HEK293 (cell line): ENCODE results near the gene CPNE9.

Source experiments
- CTCF ChIA-PET: fragments of 350-600 bp; formaldehyde crosslinking; extraction: SDS; loops from one replicate; lab custom pipeline; 2021; ENCODE audit warnings: antibody characterized with exemption; lab: Yijun Ruan, JAX
- POLR2A ChIA-PET: fragments of 300-600 bp; formaldehyde crosslinking; extraction: SDS; loops from one replicate; lab custom pipeline; 2020; ENCODE audit warnings: antibody characterized with exemption, inconsistent platforms; lab: Yijun Ruan, JAX
- H3K27ac ChIP-seq: fragments of 200-500 bp; sonication (Bioruptor generic); 2 replicates; pipeline ENCODE4 v1.5.1; 2014; ENCODE audit warnings: low read depth, low read length, control low read depth, inconsistent platforms; ENCODE audit errors: extremely low read depth
- H3K36me3 ChIP-seq, 2 experiments: fragments of 200-500 bp in 1 of 2; sonication (Bioruptor generic) in 1 of 2; 1 replicate in 1 of 2; 2 replicates in 1 of 2; pipeline ENCODE4 v1.5.1; 2014 to 2017; ENCODE audit warnings: inconsistent platforms in 2 of 2, low read length in 2 of 2; ENCODE audit not compliant: control insufficient read depth in 2 of 2, insufficient read depth in 1 of 2
- H3K4me1 ChIP-seq: fragments of 200-500 bp; sonication (Bioruptor generic); 2 replicates; pipeline ENCODE4 v1.5.1; 2014; ENCODE audit warnings: mild to moderate bottlenecking, low read length, inconsistent platforms; ENCODE audit not compliant: control insufficient read depth, insufficient read depth
- H3K4me3 ChIP-seq: 2 replicates; pipeline ENCODE4 v1.5.1; 2011; ENCODE audit warnings: low read depth, mild to moderate bottlenecking, control low read depth, low read length, moderate library complexity
- H3K9me3 ChIP-seq: fragments of 200-500 bp; sonication (Bioruptor generic); 2 replicates; pipeline ENCODE4 v1.5.1; 2014; ENCODE audit warnings: low read depth, low read length, inconsistent platforms; ENCODE audit not compliant: control insufficient read depth, insufficient read depth
- HOXC10 ChIP-seq: sonication (generic); formaldehyde crosslinking; IDR thresholded peaks from 2 replicates; pipeline ENCODE4 v1.8.1; 2023; ENCODE audit warnings: mild to moderate bottlenecking, missing genetic modification reagents
- HOXD13 ChIP-seq: sonication (generic); formaldehyde crosslinking; IDR thresholded peaks from 2 replicates; pipeline ENCODE4 v1.8.0; 2022; ENCODE audit warnings: missing genetic modification reagents, borderline replicate concordance
- PRDM4 ChIP-seq: fragments of 450-650 bp; formaldehyde crosslinking; IDR thresholded peaks from 2 replicates; pipeline ENCODE4 v1.5.1; 2017; ENCODE audit warnings: missing biosample characterization, missing genetic modification characterization
- SCRT2 ChIP-seq: fragments of 450-650 bp; formaldehyde crosslinking; IDR thresholded peaks from 2 replicates; pipeline ENCODE4 v1.5.1; 2016; ENCODE audit warnings: missing biosample characterization, missing genetic modification characterization
- SP2 ChIP-seq: fragments of 450-650 bp; formaldehyde crosslinking; IDR thresholded peaks from 2 replicates; pipeline ENCODE4 v1.5.1; 2016; ENCODE audit warnings: missing biosample characterization, missing genetic modification characterization
- TRIM28 ChIP-seq: IDR thresholded peaks from 2 replicates; pipeline ENCODE4 v1.6.1; 2011; ENCODE audit warnings: low read length, control low read depth, borderline replicate concordance
- WT1 ChIP-seq: fragments of 450-650 bp; formaldehyde crosslinking; IDR thresholded peaks from 2 replicates; pipeline ENCODE4 v1.5.1; 2016; ENCODE audit warnings: missing biosample characterization, missing genetic modification characterization
- ZBTB48 ChIP-seq: fragments of 450-650 bp; formaldehyde crosslinking; IDR thresholded peaks from 2 replicates; pipeline ENCODE4 v1.5.1; 2016; ENCODE audit warnings: missing biosample characterization, missing genetic modification characterization
- ZFP41 ChIP-seq: fragments of 450-650 bp; formaldehyde crosslinking; IDR thresholded peaks from 2 replicates; pipeline ENCODE4 v1.5.1; 2016; ENCODE audit warnings: missing biosample characterization, missing genetic modification characterization, borderline replicate concordance
- ZNF114 ChIP-seq: fragments of 450-650 bp; formaldehyde crosslinking; IDR thresholded peaks from 2 replicates; pipeline ENCODE4 v1.5.0; 2017; ENCODE audit warnings: missing biosample characterization, missing genetic modification characterization
- ZNF133 ChIP-seq: fragments of 450-650 bp; formaldehyde crosslinking; IDR thresholded peaks from 2 replicates; pipeline ENCODE4 v1.5.1; 2016; ENCODE audit warnings: missing biosample characterization, missing genetic modification characterization
- ZNF138 ChIP-seq: fragments of 450-650 bp; formaldehyde crosslinking; IDR thresholded peaks from 2 replicates; pipeline ENCODE4 v1.5.1; 2016; ENCODE audit warnings: missing biosample characterization, missing genetic modification characterization, borderline replicate concordance
- ZNF202 ChIP-seq: fragments of 450-650 bp; formaldehyde crosslinking; IDR thresholded peaks from 2 replicates; pipeline ENCODE4 v1.5.1; 2016; ENCODE audit warnings: missing biosample characterization, missing genetic modification characterization, borderline replicate concordance
- ZNF23 ChIP-seq: fragments of 450-650 bp; formaldehyde crosslinking; IDR thresholded peaks from 2 replicates; pipeline ENCODE4 v1.5.1; 2016; ENCODE audit warnings: missing biosample characterization, missing genetic modification characterization, borderline replicate concordance
- ZNF24 ChIP-seq: fragments of 450-650 bp; formaldehyde crosslinking; IDR thresholded peaks from 2 replicates; pipeline ENCODE4 v1.5.1; 2016; ENCODE audit warnings: missing biosample characterization, missing genetic modification characterization
- ZNF510 ChIP-seq: fragments of 450-650 bp; formaldehyde crosslinking; IDR thresholded peaks from 2 replicates; pipeline ENCODE4 v1.5.1; 2018; ENCODE audit warnings: mild to moderate bottlenecking, missing genetic modification characterization, missing biosample characterization; ENCODE audit not compliant: insufficient replicate concordance
- ZNF513 ChIP-seq: fragments of 450-650 bp; IDR thresholded peaks from 2 replicates; pipeline ENCODE4 v1.5.1; 2018; ENCODE audit warnings: missing biosample characterization, missing genetic modification characterization
- ZNF514 ChIP-seq: fragments of 450-650 bp; formaldehyde crosslinking; IDR thresholded peaks from 2 replicates; pipeline ENCODE4 v1.5.1; 2016; ENCODE audit warnings: missing biosample characterization, missing genetic modification characterization
- ZNF596 ChIP-seq: fragments of 450-650 bp; IDR thresholded peaks from 2 replicates; pipeline ENCODE4 v1.5.0; 2018; ENCODE audit warnings: missing biosample characterization, mild to moderate bottlenecking, missing genetic modification characterization, moderate library complexity
- ZNF621 ChIP-seq: fragments of 450-650 bp; formaldehyde crosslinking; IDR thresholded peaks from 2 replicates; pipeline ENCODE4 v1.5.1; 2017; ENCODE audit warnings: missing biosample characterization, missing genetic modification characterization
- ZNF629 ChIP-seq: fragments of 450-650 bp; formaldehyde crosslinking; IDR thresholded peaks from 2 replicates; pipeline ENCODE4 v1.5.1; 2017; ENCODE audit warnings: missing biosample characterization, missing genetic modification characterization
- ZNF658 ChIP-seq: fragments of 450-650 bp; formaldehyde crosslinking; IDR thresholded peaks from 2 replicates; pipeline ENCODE4; 2016; ENCODE audit warnings: missing biosample characterization, missing genetic modification characterization
- ZNF701 ChIP-seq: fragments of 450-650 bp; formaldehyde crosslinking; IDR thresholded peaks from 2 replicates; pipeline ENCODE4 v1.5.1; 2016; ENCODE audit warnings: missing biosample characterization, missing genetic modification characterization
- ZSCAN23 ChIP-seq: fragments of 450-650 bp; formaldehyde crosslinking; IDR thresholded peaks from 2 replicates; pipeline ENCODE4 v1.5.1; 2016; ENCODE audit warnings: missing biosample characterization, missing genetic modification characterization
- ZSCAN30 ChIP-seq: fragments of 450-650 bp; IDR thresholded peaks from 2 replicates; pipeline ENCODE4 v1.5.1; 2018; ENCODE audit warnings: missing biosample characterization, mild to moderate bottlenecking, missing genetic modification characterization, moderate library complexity

CPNE9 gene

GRCh38 chr3:9682096-9682495 is 21.5 kb upstream of the CPNE9 start:
- Histone ChIP-seq H3K4me3 (no peak overlapping the region), H3K27ac (no peak overlapping the region), H3K36me3 (peaks cover 4 to 96% of the 10 kb centered on the region in 2 experiments; a peak in 2 of 3 replicates), H3K4me1 (no peaks in the 10 kb centered on the region), H3K9me3 (no peaks in the 10 kb centered on the region)
- ChIA-PET POLR2A (no interaction called here), CTCF (no interaction called here)
- no peak for TF ChIP-seq SCRT2 (tag by site-specific recombination)
- no peak for TF ChIP-seq ZNF202
- TF ChIP-seq ZNF114 = no peak
- TF ChIP-seq ZNF621 (tag by site-specific recombination) = no peak
- TF ChIP-seq ZSCAN30 (tag by site-specific recombination) = no peak
- TF ChIP-seq WT1 (tag by site-specific recombination) = no peak
- TF ChIP-seq PRDM4 (tag by site-specific recombination) = no peak
- no peak for TF ChIP-seq ZNF510 (tag by site-specific recombination)
- no peak for TF ChIP-seq ZNF658

GRCh38 chr3:9683426-9683825 is 20.2 kb upstream of the CPNE9 start:
- peaks cover 6 to 93% of the 10 kb centered on the region in 2 experiments; a peak in 2 of 3 replicates for H3K36me3 ChIP-seq
- ChIA-PET POLR2A (no interaction called here), CTCF (no interaction called here)
- H3K4me1 ChIP-seq = no peaks in the 10 kb centered on the region
- H3K27ac ChIP-seq = no peak overlapping the region
- no peaks in the 10 kb centered on the region for H3K9me3 ChIP-seq
- TF ChIP-seq ZNF138 (no peak), ZNF133 (no peak), HOXD13 (CRISPR knock-in tag) (no peak), ZNF701 (tag by site-specific recombination) (no peak), ZNF23 (tag by site-specific recombination) (no peak), TRIM28 (no peak), SP2 (tag by site-specific recombination) (no peak), HOXC10 (no peak), ZNF24 (tag by site-specific recombination) (no peak), ZNF514 (tag by site-specific recombination) (no peak), ZSCAN23 (no peak), ZFP41 (no peak)
- no peak overlapping the region for H3K4me3 ChIP-seq

GRCh38 chr3:9685216-9686049 is 18.2 kb upstream of the CPNE9 start:
- no peak overlapping the region for H3K27ac ChIP-seq
- H3K4me1 ChIP-seq = no peaks in the 10 kb centered on the region
- H3K9me3 ChIP-seq = no peaks in the 10 kb centered on the region
- H3K36me3 ChIP-seq = peaks cover 3 to 93% of the 10 kb centered on the region in 2 experiments; a peak in 2 of 3 replicates
- ChIA-PET POLR2A (interaction anchor here (0.5 kb wide), 1 partner anchor 107 kb away, joined by 3 read pairs; the partner anchor contains the start of gene ARPC4), CTCF (no interaction called here)
- TF ChIP-seq ZNF629 (tag by site-specific recombination) (no peak), ZBTB48 (tag by site-specific recombination) (no peak), ZNF513 (tag by site-specific recombination) (no peak), ZNF596 (tag by site-specific recombination) (no peak)
- no peak overlapping the region for H3K4me3 ChIP-seq
